ENCODE results near the gene AP2S1.
A peak's percentile ranks its signal among the peaks of the same experiment; 100 is the strongest.

Gene AP2S1

DNA sequence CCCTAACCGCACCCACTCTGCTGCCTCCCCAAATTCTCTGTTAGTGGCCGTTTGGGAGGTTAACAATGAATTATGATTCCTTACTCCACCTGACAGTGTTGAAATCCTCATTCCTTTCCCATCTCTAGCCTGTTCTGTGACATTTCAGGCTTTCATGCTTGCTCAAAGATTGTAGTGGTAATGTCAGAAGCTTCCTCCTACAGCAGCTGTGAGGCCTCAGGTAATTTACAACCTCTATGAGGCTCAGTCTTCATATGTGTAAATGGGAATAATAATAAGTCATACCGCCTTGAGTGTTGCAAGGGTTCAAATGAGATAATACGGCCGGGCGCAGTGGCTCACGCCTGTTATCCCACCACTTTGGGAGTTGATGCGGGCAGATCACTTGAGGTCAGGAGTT is 61.3 kb downstream of the AP2S1 start:
- DNase-seq (ENCODE audit: low read depth), result no peak
- TF ChIP-seq POLR2A (IDR thresholded peaks at IDR 0.05; ENCODE audit: extremely low read depth, insufficient read length) (no peak), MYC (IDR thresholded peaks at IDR 0.05; ENCODE audit: low read depth, low read length) (no peak)
- TF ChIP-seq, protein P1, sequence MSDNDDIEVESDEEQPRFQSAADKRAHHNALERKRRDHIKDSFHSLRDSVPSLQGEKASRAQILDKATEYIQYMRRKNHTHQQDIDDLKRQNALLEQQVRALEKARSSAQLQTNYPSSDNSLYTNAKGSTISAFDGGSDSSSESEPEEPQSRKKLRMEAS (IDR thresholded peaks at IDR 0.05; ENCODE audit: low read depth, low read length), result no peak
- TF ChIP-seq, protein P2, sequence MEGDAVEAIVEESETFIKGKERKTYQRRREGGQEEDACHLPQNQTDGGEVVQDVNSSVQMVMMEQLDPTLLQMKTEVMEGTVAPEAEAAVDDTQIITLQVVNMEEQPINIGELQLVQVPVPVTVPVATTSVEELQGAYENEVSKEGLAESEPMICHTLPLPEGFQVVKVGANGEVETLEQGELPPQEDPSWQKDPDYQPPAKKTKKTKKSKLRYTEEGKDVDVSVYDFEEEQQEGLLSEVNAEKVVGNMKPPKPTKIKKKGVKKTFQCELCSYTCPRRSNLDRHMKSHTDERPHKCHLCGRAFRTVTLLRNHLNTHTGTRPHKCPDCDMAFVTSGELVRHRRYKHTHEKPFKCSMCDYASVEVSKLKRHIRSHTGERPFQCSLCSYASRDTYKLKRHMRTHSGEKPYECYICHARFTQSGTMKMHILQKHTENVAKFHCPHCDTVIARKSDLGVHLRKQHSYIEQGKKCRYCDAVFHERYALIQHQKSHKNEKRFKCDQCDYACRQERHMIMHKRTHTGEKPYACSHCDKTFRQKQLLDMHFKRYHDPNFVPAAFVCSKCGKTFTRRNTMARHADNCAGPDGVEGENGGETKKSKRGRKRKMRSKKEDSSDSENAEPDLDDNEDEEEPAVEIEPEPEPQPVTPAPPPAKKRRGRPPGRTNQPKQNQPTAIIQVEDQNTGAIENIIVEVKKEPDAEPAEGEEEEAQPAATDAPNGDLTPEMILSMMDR (IDR thresholded peaks at IDR 0.05; ENCODE audit: low read depth, low read length), result no peak
- H3K4me3 ChIP-seq (ENCODE audit: low read depth, low read length), result no peak overlapping the region

DNA sequence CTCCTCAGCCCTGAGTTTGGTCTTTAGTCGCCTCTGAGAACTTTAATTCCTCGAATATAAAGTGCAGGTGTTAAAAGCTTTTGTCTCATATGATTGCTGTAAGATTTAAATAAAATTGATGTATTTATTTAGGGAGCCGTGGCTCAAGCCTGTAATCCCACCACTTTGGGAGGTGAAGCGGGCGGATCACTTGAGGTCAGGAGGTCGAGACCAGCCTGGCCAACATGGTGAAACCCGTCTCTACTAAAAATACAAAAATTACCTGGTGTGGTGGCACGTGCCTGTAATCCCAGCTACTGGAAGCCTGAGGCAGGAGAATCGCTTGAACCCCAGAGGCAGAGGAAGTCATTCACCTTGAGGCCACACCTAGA is 61.7 kb downstream of the AP2S1 start:
- H3K4me3 ChIP-seq (ENCODE audit: low read depth, low read length), result no peak overlapping the region
- no peak for DNase-seq (ENCODE audit: low read depth)
- TF ChIP-seq, protein P2 (IDR thresholded peaks at IDR 0.05; ENCODE audit: low read depth, low read length), result no peak
- TF ChIP-seq, protein P1 (IDR thresholded peaks at IDR 0.05; ENCODE audit: low read depth, low read length), result no peak
- TF ChIP-seq POLR2A (IDR thresholded peaks at IDR 0.05; ENCODE audit: extremely low read depth, insufficient read length) (no peak), MYC (IDR thresholded peaks at IDR 0.05; ENCODE audit: low read depth, low read length) (no peak)

DNA sequence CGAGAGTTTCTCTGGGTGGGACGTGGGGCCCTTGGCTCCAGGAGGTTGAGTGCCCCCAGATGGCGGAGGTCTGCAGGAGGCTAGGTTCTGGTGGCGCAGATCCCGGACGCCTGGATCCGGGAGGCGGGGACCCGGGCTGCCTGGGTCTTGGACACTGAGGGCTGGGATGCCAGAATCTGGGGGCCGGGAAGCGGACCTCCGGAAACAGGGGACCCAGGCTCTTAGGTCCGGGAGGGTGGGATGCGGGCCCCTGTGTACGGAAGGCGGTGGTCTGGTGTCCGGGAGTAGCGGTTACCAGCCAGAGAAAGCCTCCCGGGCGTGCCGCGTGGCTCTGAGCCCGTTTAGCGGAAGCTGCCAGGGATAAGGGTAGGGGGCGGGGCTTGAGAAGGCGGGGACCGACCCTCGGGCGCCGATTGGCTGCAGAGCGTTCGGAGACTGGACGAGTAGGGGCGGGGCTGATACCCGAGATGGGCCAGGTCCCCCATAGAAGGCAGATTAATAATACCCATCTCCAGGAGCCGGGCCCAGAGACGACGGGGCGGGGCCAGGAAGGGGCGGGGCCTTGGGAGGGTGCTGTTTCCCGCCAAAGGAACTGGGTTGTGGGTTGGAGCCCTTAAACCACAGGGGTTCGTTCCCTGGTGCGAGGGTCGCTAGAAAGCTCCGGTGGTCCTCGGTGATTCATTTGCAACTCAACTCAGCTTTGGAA is 62.2 kb downstream of the AP2S1 start, which contains the start of gene SLC1A5:
SLC1A5 (minus strand) TSS at position 333 of the 706 bp plus-strand sequence. CDS start 629 bp downstream, outside the sequence.
- H3K4me3 ChIP-seq (ENCODE audit: low read depth, low read length), result peak within 1 kb of the TSS; percentile 78
- peak; percentile 100 for DNase-seq (ENCODE audit: low read depth)
- TF ChIP-seq MYC (IDR thresholded peaks at IDR 0.05; ENCODE audit: low read depth, low read length) (peak; percentile 100), POLR2A (IDR thresholded peaks at IDR 0.05; ENCODE audit: extremely low read depth, insufficient read length) (peak; percentile 100)
- TF ChIP-seq, protein P1 (IDR thresholded peaks at IDR 0.05; ENCODE audit: low read depth, low read length), result peak; percentile 99
- TF ChIP-seq, protein P2 (IDR thresholded peaks at IDR 0.05; ENCODE audit: low read depth, low read length), result peak; percentile 23

Data from NB4 (cell line).